Choroid plexus epithelial cell (primary cell): ENCODE measurements around the gene KLHL18.
"Not testable (repeated sequence)": the region's sequence is repeated elsewhere in the genome, so short reads cannot be mapped to it uniquely, and the experiment has no call there.

Source experiments
- DNase-seq: peaks from one replicate; pipeline ENCODE4 v3.0.0-alpha.2; 2010; ENCODE audit warnings: low read depth
- H3K4me3 ChIP-seq: 2 replicates; pipeline ENCODE4 v1.5.1; 2011; ENCODE audit warnings: low read depth, mild to moderate bottlenecking, control low read depth, low read length, moderate library complexity
- TF ChIP-seq, protein P1 (sequence below): conservative IDR thresholded peaks from 2 replicates; pipeline ENCODE4 v1.5.1; 2011; ENCODE audit warnings: low read depth, mild to moderate bottlenecking, control low read depth, inconsistent platforms, low read length, moderate library complexity

KLHL18 gene

DNA sequence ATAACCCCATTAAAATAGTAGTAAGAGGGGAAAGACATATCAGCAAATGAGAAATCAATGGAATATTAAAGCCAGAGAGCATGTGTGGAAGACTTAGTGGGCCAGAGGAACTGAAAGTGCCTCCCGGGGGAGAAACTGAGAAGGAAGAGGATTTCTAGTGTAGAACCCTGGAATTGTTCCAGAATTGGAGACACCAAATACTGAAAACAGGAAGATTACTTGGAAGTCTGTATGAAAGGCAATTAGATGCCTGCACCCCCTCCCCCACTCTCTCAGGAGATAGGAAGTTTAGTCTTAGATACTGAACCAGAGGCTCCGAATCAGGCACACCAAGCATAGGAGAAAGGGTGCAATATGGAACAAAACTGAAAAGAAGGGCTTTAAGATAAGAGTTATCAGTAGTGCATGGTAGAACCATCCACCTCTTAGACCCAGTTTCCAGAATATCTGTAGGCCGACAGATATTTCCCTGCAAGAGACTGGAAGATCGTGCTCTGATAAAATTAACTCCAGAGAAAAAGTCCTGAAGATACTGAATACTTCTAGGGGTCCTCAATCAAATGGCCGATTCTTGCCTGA, 32.4 kb downstream of the KLHL18 start:
- peak; percentile 57 for DNase-seq
- TF ChIP-seq, protein P1, sequence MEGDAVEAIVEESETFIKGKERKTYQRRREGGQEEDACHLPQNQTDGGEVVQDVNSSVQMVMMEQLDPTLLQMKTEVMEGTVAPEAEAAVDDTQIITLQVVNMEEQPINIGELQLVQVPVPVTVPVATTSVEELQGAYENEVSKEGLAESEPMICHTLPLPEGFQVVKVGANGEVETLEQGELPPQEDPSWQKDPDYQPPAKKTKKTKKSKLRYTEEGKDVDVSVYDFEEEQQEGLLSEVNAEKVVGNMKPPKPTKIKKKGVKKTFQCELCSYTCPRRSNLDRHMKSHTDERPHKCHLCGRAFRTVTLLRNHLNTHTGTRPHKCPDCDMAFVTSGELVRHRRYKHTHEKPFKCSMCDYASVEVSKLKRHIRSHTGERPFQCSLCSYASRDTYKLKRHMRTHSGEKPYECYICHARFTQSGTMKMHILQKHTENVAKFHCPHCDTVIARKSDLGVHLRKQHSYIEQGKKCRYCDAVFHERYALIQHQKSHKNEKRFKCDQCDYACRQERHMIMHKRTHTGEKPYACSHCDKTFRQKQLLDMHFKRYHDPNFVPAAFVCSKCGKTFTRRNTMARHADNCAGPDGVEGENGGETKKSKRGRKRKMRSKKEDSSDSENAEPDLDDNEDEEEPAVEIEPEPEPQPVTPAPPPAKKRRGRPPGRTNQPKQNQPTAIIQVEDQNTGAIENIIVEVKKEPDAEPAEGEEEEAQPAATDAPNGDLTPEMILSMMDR = no peak
- H3K4me3 ChIP-seq = no peak overlapping the region

DNA sequence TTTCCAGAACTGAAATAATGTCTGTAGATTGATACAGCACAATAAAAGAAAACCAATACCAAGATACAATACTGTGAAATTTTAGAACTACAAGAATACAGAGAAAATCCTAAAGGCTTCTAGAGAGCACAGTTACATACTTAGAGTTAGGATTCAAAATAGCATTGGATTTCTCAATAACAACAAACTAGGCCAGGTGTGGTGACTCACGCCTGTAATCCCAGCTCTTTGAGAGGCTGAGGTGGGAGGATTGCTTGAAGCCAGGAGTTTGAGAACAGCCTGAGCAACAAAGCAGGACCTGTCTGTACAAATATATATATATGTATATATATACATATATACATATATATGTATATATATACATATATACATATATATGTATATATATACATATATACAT, 33.4 kb downstream of the KLHL18 start:
- peak; percentile 27 for DNase-seq

DNA sequence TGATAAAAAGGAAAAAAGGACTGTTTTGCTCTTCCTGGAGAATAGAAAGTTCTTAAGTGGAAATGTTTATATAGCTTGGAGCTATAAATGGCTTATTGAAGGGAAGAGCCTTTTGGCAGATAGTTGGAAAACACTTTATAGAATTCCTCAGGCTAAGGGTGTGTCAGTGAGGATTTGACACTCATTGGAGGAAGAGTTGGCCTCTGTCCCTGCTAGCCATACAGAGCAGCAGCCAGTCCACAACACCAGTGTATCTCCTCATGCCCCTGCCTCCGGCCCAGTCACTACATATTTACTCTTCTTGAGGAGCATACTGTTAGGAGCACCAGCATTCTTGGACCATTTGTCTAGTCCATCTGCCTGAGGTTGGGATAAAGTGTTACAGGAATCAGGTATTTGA, 36.2 kb downstream of the KLHL18 start:
- DNase-seq = no peak
- H3K4me3 ChIP-seq = no peak overlapping the region
- TF ChIP-seq, protein P1 = no peak

More for the DNA sequence above, 33.4 kb downstream of the KLHL18 start:
- not testable (repeated sequence) for H3K4me3 ChIP-seq

DNA sequence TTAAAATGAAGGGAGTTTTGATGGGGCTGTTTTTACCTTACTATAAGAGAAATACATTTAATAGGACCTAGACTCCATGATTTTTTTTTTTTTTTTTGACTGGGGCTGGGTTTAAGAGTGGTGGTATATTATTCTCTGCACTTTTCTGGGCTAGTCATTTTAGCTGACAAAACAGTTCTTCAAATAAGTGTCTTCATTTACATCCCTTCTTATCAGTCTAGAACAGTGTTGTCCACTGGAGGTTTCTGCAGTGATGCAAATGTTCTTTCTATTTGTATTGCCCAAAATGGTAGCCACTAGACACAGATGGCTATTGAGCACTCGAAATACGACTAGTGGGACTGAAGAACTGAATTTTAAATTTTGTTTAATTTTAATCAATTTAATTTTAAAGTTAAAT, 37.2 kb downstream of the KLHL18 start:
- no peak for DNase-seq
- H3K4me3 ChIP-seq = no peak overlapping the region
- TF ChIP-seq, protein P1 = no peak

DNA sequence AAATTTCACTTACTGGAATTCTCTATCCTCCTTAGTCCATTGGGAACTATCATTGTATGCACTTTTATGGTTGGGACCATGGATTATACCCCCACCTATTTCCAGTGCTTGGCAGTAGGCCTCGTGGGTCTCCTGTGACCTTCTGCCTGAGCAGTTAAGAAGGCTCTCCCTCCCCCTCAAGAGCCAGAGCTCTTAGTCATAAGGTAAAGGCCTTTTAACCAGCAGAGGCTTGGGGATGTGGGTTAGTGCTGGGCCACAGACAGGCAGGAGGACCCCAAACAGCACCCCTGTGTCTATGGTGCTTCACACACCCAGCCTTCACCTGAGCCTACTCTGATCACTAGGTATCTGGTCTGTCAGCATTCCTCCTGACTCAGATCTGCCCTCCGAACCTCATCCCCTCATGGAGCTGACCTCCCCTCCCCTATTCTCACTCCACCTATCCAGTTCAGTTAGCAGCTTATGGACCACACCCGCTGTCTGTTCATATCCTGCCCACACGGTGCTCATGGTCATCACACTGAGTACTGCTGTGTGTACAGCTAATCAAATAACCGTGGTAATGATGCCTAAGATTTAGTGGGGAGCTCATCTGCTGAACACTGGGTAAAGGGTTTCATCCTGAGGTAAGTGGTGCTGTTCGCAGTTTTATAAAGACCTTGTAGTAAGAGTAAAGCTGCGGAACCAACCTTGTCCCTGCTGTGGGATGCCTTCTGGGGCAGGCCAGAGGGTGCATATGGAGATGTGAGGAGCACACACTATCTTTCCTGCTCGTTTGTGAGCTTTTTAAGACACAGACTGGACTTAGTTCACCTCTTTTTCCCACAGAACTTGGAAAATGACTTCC, 40.9 kb downstream of the KLHL18 start:
- TF ChIP-seq, protein P1 = no peak
- no peak overlapping the region for H3K4me3 ChIP-seq

DNA sequence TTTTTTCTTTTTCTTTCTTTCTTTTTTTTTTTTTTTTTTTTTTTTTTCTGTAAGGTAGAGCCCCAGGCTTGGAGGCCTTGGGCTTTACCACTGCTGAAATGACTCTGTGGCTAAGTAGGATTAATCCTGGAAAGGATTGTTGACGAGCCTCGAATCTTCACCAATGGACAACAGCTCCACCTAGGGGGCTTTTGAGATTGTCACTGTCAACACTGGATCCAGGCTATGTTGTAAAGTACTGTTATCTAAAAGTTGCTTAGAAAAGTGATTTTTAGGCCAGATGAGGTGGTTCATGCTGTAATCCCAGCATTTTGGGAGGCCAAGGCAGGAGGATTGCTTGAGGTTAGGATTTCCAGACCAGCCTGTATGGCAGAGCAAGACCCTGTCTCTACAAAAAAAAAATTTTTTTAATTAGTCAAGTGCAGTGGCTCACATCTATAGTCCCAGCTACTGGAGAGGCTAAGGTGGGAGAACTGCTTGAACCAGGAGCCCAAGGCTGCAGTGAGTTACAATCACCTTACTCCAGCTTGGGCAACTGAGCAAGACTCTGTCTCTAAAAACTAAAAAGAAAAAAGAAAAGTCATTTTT, 41.6 kb downstream of the KLHL18 start:
- TF ChIP-seq, protein P1 = peak; percentile 83

More for the DNA sequence above, 40.9 kb downstream of the KLHL18 start:
- peak; percentile 59 for DNase-seq

DNA sequence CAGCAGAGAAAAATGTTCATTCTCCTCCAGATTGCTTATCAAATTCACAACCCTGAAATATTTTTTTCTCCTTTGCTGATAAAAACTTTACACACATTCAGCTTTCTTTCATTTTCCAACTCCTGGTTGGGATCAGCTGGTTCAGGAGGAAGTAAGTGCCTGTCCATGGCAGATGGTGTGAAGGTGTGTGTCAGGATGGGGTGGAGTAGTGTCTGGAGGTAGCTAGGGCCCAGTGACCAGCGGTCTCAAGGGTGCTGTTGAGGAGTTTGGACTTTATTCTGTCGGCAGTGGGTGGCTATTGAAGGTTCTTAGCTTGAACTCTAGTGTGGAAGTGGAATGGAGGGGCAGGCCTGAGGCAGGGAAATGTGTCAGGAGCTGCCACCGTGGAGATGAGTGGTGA, 51.2 kb downstream of the KLHL18 start:
- H3K4me3 ChIP-seq = no peak overlapping the region
- TF ChIP-seq, protein P1 = no peak
- no peak for DNase-seq

More for the DNA sequence above, 41.6 kb downstream of the KLHL18 start:
- DNase-seq = peak; percentile 89
- H3K4me3 ChIP-seq = no peak overlapping the region
